Keratinocyte (primary cell): ENCODE data around the gene PGBD1. TPM values are rescaled to one million over a fixed set of nuclear protein-coding genes. Genes with fewer than 3 reads are reported as not detected.

ENCODE experiments used
- DNase-seq: peaks from one replicate; pipeline ENCODE4 v3.0.0-alpha.2; 2011; ENCODE audit warnings: low read depth, missing footprints, low spot score
- FAIRE-seq: peaks from 2 replicates; lab custom pipeline; 2011; peaks lifted over from hg19 to GRCh38; lab: Jason Lieb, UNC
- H2AFZ ChIP-seq: 2 replicates; pipeline ENCODE4 v1.6.0; 2012; ENCODE audit warnings: low read length, control low read depth, inconsistent platforms; ENCODE audit not compliant: control insufficient read depth
- H3K27ac ChIP-seq: 2 replicates; pipeline ENCODE4 v1.5.1; 2011; ENCODE audit warnings: low read length; ENCODE audit not compliant: control insufficient read depth, insufficient read depth
- H3K27me3 ChIP-seq: 3 replicates; pipeline ENCODE4 v1.6.0; 2011; ENCODE audit warnings: low read length; ENCODE audit not compliant: control insufficient read depth, insufficient read depth; ENCODE audit errors: extremely low read depth
- H3K36me3 ChIP-seq, 2 experiments: 2 replicates in 1 of 2; 3 replicates in 1 of 2; pipeline ENCODE4 v1.5.1; 2011; ENCODE audit warnings: low read length in 2 of 2, mild to moderate bottlenecking in 1 of 2; ENCODE audit not compliant: control insufficient read depth in 2 of 2, insufficient read depth in 2 of 2; ENCODE audit errors: extremely low read depth in 1 of 2
- H3K4me1 ChIP-seq: 3 replicates; pipeline ENCODE4 v1.5.1; 2011; ENCODE audit warnings: low read length; ENCODE audit not compliant: control insufficient read depth, insufficient read depth; ENCODE audit errors: extremely low read depth
- H3K4me2 ChIP-seq: 3 replicates; pipeline ENCODE4 v1.6.0; 2011; ENCODE audit warnings: low read depth, low read length; ENCODE audit not compliant: control insufficient read depth, insufficient read depth; ENCODE audit errors: extremely low read depth
- H3K4me3 ChIP-seq, 3 experiments: fragments of 200-600 bp in 1 of 3; sonication (generic) in 1 of 3; 2 replicates in 2 of 3; 3 replicates in 1 of 3; pipeline ENCODE4 v1.5.1; 2011 to 2016; ENCODE audit warnings: low read length in 3 of 3, mild to moderate bottlenecking in 3 of 3, control low read depth in 2 of 3, inconsistent platforms in 1 of 3, low read depth in 1 of 3, mixed read lengths in 1 of 3, mixed run types in 1 of 3, moderate library complexity in 1 of 3; ENCODE audit not compliant: control insufficient read depth in 2 of 3, insufficient read depth in 2 of 3; ENCODE audit errors: extremely low read depth in 1 of 3
- H3K79me2 ChIP-seq: 2 replicates; pipeline ENCODE4 v1.6.0; 2012; ENCODE audit warnings: low read length; ENCODE audit not compliant: control insufficient read depth, insufficient read depth
- H3K9ac ChIP-seq: 3 replicates; pipeline ENCODE4 v1.6.0; 2011; ENCODE audit warnings: low read length; ENCODE audit not compliant: control insufficient read depth, insufficient read depth; ENCODE audit errors: extremely low read depth
- H3K9me1 ChIP-seq: 3 replicates; pipeline ENCODE4 v1.6.0; 2011; ENCODE audit warnings: low read length; ENCODE audit not compliant: control insufficient read depth, insufficient read depth; ENCODE audit errors: extremely low read depth
- H3K9me3 ChIP-seq: 2 replicates; pipeline ENCODE4 v1.5.1; 2012; ENCODE audit warnings: low read depth, low read length; ENCODE audit not compliant: control insufficient read depth
- H4K20me1 ChIP-seq: 3 replicates; pipeline ENCODE4 v1.6.0; 2011; ENCODE audit warnings: low read length; ENCODE audit not compliant: control insufficient read depth, insufficient read depth; ENCODE audit errors: extremely low read depth
- EZH2 ChIP-seq: IDR thresholded peaks from one replicate; pipeline ENCODE4 v1.6.1; 2012; ENCODE audit warnings: inconsistent platforms, mild to moderate bottlenecking, low read length, moderate library complexity
- dilution Hi-C: fragments of 300-500 bp; cut with MboI; formaldehyde crosslinking; loops from one replicate; pipeline ENCODE4 v1.7.0; 2020; ENCODE audit warnings: low sequenced_read_pairs; ENCODE audit not compliant: extremely low pct_ligation_motif_present
- polyA plus RNA-seq, 5 experiments: library from polyadenylated mRNA; depleted of rRNA in 3 of 5; stranded (reverse) in 3 of 5; stranded (forward) in 1 of 5; unstranded in 1 of 5; fragments of >200 nt; gene quantifications; 1 replicate in 1 of 5; 2 replicates in 3 of 5; 3 replicates in 1 of 5; pipeline versions ENCODE4 v1.2.1 to v1.2.3, GENCODE V29; 2011 to 2012; ENCODE audit warnings: missing spikeins in 2 of 5, low read depth in 1 of 5, low replicate concordance in 1 of 5
- TF ChIP-seq, protein P1 (sequence below), 3 experiments: IDR thresholded peaks in 1 of 3; conservative IDR thresholded peaks in 1 of 3; optimal IDR thresholded peaks in 1 of 3; 2 replicates in 2 of 3; 3 replicates in 1 of 3; pipeline versions ENCODE3 to v1.5.1; 2011; ENCODE audit warnings: low read length in 3 of 3, mild to moderate bottlenecking in 3 of 3, moderate library complexity in 2 of 3, control low read depth in 1 of 3, inconsistent platforms in 1 of 3; ENCODE audit not compliant: insufficient read depth in 2 of 3; ENCODE audit errors: extremely low read depth in 1 of 3

PGBD1 gene
- polyA plus RNA-seq, 1 donor (not counting 4 experiments of a cell fraction or from before 2014, with no cell fraction given), result 3.1 TPM

DNA sequence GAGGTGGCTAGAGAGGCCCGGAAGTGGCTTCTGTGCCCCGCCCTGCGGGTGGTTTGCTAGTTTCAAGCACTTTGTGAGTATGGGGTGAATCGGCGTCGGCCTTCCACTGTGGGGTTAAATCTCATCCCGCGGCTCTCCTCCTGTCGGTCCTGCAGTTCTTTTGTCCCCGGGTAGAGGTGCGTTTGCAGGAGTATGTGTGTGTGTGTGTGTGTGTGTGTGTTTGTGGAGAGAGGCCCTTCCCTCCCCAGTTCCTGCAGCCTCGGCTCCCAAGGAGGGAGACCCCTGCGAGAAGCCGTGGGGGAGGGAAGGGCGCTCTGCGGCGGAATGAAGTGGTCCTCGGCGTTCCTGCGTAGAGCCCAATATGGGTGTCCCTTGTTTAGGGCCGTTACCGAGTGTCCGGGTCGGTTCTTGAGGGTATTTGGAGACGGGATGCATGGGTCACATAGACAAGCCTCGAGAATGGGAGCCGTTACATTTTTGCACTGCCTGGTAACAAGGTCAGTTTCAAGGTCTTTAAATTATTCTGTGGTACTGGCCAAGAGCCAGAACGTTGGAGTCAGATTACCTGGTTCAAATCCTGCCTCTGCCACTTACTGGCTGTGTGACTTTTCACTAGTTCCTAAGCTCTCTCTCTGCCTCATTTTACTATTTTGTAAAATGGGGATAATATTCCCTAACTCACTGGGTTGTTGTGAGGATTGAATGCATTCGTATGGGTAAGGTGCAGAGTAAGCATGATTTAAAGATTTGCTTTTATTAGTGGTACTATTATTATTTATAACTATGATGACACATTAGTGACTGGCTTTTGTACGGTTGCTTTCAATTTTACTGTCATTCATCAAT, 68.7 kb downstream of the PGBD1 start, which contains the start of gene ZKSCAN3:
TSS of gene ZKSCAN3 (plus strand) at position 56 of the 846 bp plus-strand sequence. CDS start 9,640 bp downstream, outside the sequence.
- FAIRE-seq, result peak; percentile 63
- DNase-seq, result peak; percentile 32
- dilution Hi-C loops, result no loop called here

DNA sequence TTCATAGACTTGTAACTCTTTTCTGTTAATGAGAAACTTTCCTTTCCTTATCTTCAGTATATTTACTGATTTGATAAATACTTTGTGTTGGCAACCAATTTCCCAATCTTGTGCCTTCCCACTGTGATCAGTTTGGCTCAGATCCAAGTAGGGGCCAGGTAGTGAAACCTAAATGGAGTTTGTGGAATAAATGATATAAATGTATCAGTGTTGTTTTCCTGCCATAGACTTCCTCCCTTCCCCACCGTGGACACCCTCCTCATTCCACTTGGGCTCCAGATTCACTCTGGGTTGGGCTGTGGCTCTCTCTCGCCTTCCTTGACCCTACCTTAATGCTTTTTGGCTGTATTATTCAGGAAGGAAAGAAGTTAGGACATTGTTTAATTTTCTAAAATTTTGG, 69.7 kb downstream of the PGBD1 start:
- dilution Hi-C loops, result no loop called here
- no peak overlapping the region for H3K27ac ChIP-seq
- peaks cover 3% of the 10 kb centered on the region for H3K9me1 ChIP-seq
- no peaks in the 10 kb centered on the region for H4K20me1 ChIP-seq
- no peak overlapping the region for H3K9ac ChIP-seq
- H3K79me2 ChIP-seq, result peaks cover 36% of the 10 kb centered on the region
- H3K4me1 ChIP-seq, result peaks cover 29% of the 10 kb centered on the region
- peak overlapping the region; percentile 91 for H3K4me2 ChIP-seq
- TF ChIP-seq, protein P1, sequence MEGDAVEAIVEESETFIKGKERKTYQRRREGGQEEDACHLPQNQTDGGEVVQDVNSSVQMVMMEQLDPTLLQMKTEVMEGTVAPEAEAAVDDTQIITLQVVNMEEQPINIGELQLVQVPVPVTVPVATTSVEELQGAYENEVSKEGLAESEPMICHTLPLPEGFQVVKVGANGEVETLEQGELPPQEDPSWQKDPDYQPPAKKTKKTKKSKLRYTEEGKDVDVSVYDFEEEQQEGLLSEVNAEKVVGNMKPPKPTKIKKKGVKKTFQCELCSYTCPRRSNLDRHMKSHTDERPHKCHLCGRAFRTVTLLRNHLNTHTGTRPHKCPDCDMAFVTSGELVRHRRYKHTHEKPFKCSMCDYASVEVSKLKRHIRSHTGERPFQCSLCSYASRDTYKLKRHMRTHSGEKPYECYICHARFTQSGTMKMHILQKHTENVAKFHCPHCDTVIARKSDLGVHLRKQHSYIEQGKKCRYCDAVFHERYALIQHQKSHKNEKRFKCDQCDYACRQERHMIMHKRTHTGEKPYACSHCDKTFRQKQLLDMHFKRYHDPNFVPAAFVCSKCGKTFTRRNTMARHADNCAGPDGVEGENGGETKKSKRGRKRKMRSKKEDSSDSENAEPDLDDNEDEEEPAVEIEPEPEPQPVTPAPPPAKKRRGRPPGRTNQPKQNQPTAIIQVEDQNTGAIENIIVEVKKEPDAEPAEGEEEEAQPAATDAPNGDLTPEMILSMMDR (optimal IDR thresholded peaks at IDR 0.05 in 1 of 3, IDR thresholded peaks at IDR 0.05 in 1 of 3, conservative IDR thresholded peaks at IDR 0.05 in 1 of 3; ENCODE audit: extremely low read depth in 1 of 3, insufficient read depth in 2 of 3, low read length in 3 of 3), result no peak
- no peak for TF ChIP-seq EZH2
- no peak for DNase-seq
- no peaks in the 10 kb centered on the region for H3K36me3 ChIP-seq
- no peak overlapping the region for H2AFZ ChIP-seq
- H3K27me3 ChIP-seq, result no peaks in the 10 kb centered on the region
- no peak for FAIRE-seq
- no peaks in the 10 kb centered on the region for H3K9me3 ChIP-seq
- H3K4me3 ChIP-seq, result peak overlapping the region; percentile 75 to 95 (median 90)

More for the DNA sequence above, 68.7 kb downstream of the PGBD1 start, which contains the start of gene ZKSCAN3:
- Histone ChIP-seq H3K9me3 (no peaks in the 10 kb centered on the region), H3K27ac (peak within 1 kb of the TSS; percentile 75), H3K79me2 (peaks cover 36% of the 10 kb centered on the region), H3K4me1 (peaks cover 25% of the 10 kb centered on the region), H3K9me1 (peaks cover 3% of the 10 kb centered on the region), H3K27me3 (no peaks in the 10 kb centered on the region), H3K4me3 (peak within 1 kb of the TSS; percentile 75 to 95 (median 90)), H3K36me3 (no peaks in the 10 kb centered on the region), H3K4me2 (peak within 1 kb of the TSS; percentile 91), H4K20me1 (no peaks in the 10 kb centered on the region), H2AFZ (peak within 1 kb of the TSS; percentile 81), H3K9ac (peak within 1 kb of the TSS; percentile 81)
- TF ChIP-seq, protein P1 (optimal IDR thresholded peaks at IDR 0.05 in 1 of 3, IDR thresholded peaks at IDR 0.05 in 1 of 3, conservative IDR thresholded peaks at IDR 0.05 in 1 of 3; ENCODE audit: extremely low read depth in 1 of 3, insufficient read depth in 2 of 3, low read length in 3 of 3), result no peak
- TF ChIP-seq EZH2, result no peak
